C4-2B (cell line): Measurements from ENCODE around the gene PPP1R36.

ENCODE experiments used
- CTCF ChIP-seq: fragments of 450-650 bp; conservative IDR thresholded peaks from 2 replicates; pipeline ENCODE4 v1.5.1; 2017; ENCODE audit warnings: mild to moderate bottlenecking
- ZFX ChIP-seq: fragments of 450-650 bp; IDR thresholded peaks from 2 replicates; pipeline ENCODE4 v1.6.1; 2017

- TF ChIP-seq CTCF (no peak), ZFX (no peak)
These were observed 13.1 kb upstream of the PPP1R36 start for GRCh38 chr14:64536488-64537245.
